Effector memory CD8-positive, alpha-beta T cell (primary cell): ENCODE data around the gene DNTT.

Experiments used
- ATAC-seq: fragments of 150-1000 bp; cut with Tn5 transposase; replicated peaks from 2 replicates; pipeline ENCODE4 v1.10.0; 2021; ENCODE audit warnings: mild to moderate bottlenecking, moderate library complexity
- DNase-seq, 3 experiments: peaks; one replicate each; pipeline ENCODE4 v3.0.0; 2021
- H3K27ac Mint-ChIP-seq, 2 donors: one replicate each; pipeline ENCODE4 v1.8.0; 2022; ENCODE audit warnings: mild to moderate bottlenecking in 2 of 2, mixed read lengths in 2 of 2, moderate library complexity in 2 of 2
- H3K27me3 Mint-ChIP-seq, 2 donors: one replicate each; pipeline ENCODE4 v1.8.0; 2022; ENCODE audit warnings: mixed read lengths in 2 of 2
- H3K36me3 Mint-ChIP-seq: one replicate; pipeline ENCODE4 v1.8.0; 2022; ENCODE audit warnings: mild to moderate bottlenecking, moderate library complexity, mixed read lengths; ENCODE audit not compliant: insufficient read depth
- H3K4me1 Mint-ChIP-seq, 2 donors: one replicate each; pipeline ENCODE4 v1.8.0; 2022; ENCODE audit warnings: low read depth in 2 of 2, mixed read lengths in 2 of 2
- H3K4me3 Mint-ChIP-seq, 2 donors: one replicate each; pipeline ENCODE4 v1.8.0; 2022; ENCODE audit warnings: mild to moderate bottlenecking in 2 of 2, mixed read lengths in 2 of 2, moderate library complexity in 2 of 2
- H3K9me3 Mint-ChIP-seq, 2 donors: one replicate each; pipeline ENCODE4 v1.8.0; 2022; ENCODE audit warnings: mixed read lengths in 2 of 2

The DNTT gene

GRCh38 chr10:96374639-96374984 lies 70.4 kb downstream of the DNTT start:
- Mint-ChIP-seq H3K4me3 (peak overlapping the region; percentile 53 to 57), H3K4me1 (peaks cover 0 to 10% of the 10 kb centered on the region in 2 donors), H3K27ac (no peak overlapping the region), H3K27me3 (peaks cover 46 to 81% of the 10 kb centered on the region in 2 donors), H3K36me3 (no peaks in the 10 kb centered on the region), H3K9me3 (no peaks in the 10 kb centered on the region)
- ATAC-seq, result no peak
- DNase-seq, result no peak

- no peak overlapping the region for H3K27ac Mint-ChIP-seq
- H3K9me3 Mint-ChIP-seq, result no peaks in the 10 kb centered on the region
- H3K4me3 Mint-ChIP-seq, result peak overlapping the region; percentile 53 to 57
- H3K36me3 Mint-ChIP-seq, result no peaks in the 10 kb centered on the region
- ATAC-seq (peak; percentile 86), DNase-seq (peak; percentile 56 to 71 (median 57))
- H3K4me1 Mint-ChIP-seq, result peaks cover 0 to 10% of the 10 kb centered on the region in 2 donors
- H3K27me3 Mint-ChIP-seq, result peaks cover 46 to 80% of the 10 kb centered on the region in 2 donors
Measured at GRCh38 chr10:96374985-96375830, 71.0 kb downstream of the DNTT start.

DNA sequence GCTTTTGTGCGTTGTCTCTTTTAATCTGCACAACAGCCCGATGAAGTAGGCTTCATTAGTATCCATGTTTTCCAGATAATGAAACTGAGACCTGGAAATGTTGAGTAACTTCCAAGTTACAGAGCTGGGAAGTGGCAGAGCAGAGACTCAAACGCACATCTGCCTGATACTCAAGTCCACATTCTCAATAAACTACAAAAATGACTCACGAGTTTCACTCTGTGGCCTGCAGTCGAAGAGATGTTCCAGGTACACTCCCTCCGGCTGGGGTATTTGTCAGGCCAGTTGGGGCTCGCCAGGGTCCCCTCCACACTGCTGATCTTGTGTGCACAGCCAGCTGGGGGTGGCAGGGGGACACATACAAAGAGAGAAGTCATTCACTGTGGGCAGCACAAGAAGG lies 72.2 kb downstream of the DNTT start:
- Mint-ChIP-seq H3K4me1 (peaks cover 0 to 8% of the 10 kb centered on the region in 2 donors), H3K4me3 (no peak overlapping the region), H3K27me3 (peaks cover 51 to 82% of the 10 kb centered on the region in 2 donors), H3K27ac (no peak overlapping the region), H3K36me3 (no peaks in the 10 kb centered on the region), H3K9me3 (no peaks in the 10 kb centered on the region)
- no peak for DNase-seq
- no peak for ATAC-seq

GRCh38 chr10:96377816-96378294 lies 73.6 kb downstream of the DNTT start:
- ATAC-seq, result no peak
- DNase-seq, result no peak
- peaks cover 45 to 78% of the 10 kb centered on the region in 2 donors for H3K27me3 Mint-ChIP-seq
- no peaks in the 10 kb centered on the region for H3K9me3 Mint-ChIP-seq
- no peak overlapping the region for H3K27ac Mint-ChIP-seq
- peaks cover 0 to 8% of the 10 kb centered on the region in 2 donors for H3K4me1 Mint-ChIP-seq
- H3K4me3 Mint-ChIP-seq, result no peak overlapping the region
- no peaks in the 10 kb centered on the region for H3K36me3 Mint-ChIP-seq

GRCh38 chr10:96378741-96379140 lies 74.5 kb downstream of the DNTT start:
- Mint-ChIP-seq H3K4me3 (no peak overlapping the region), H3K27ac (no peak overlapping the region), H3K9me3 (no peaks in the 10 kb centered on the region), H3K4me1 (peaks cover 0 to 8% of the 10 kb centered on the region in 2 donors), H3K36me3 (no peaks in the 10 kb centered on the region), H3K27me3 (peaks cover 39 to 76% of the 10 kb centered on the region in 2 donors)
- no peak for ATAC-seq
- no peak for DNase-seq

- peaks cover 0 to 6% of the 10 kb centered on the region in 2 donors for H3K4me1 Mint-ChIP-seq
- no peaks in the 10 kb centered on the region for H3K9me3 Mint-ChIP-seq
- DNase-seq, result no peak
- peaks cover 37 to 76% of the 10 kb centered on the region in 2 donors for H3K27me3 Mint-ChIP-seq
- H3K36me3 Mint-ChIP-seq, result no peaks in the 10 kb centered on the region
- H3K27ac Mint-ChIP-seq, result no peak overlapping the region
- no peak overlapping the region for H3K4me3 Mint-ChIP-seq
- ATAC-seq, result no peak
Measured at GRCh38 chr10:96379758-96380157, 75.5 kb downstream of the DNTT start.

GRCh38 chr10:96380821-96381220 lies 76.6 kb downstream of the DNTT start:
- Mint-ChIP-seq H3K27ac (no peak overlapping the region), H3K27me3 (peaks cover 36 to 76% of the 10 kb centered on the region in 2 donors), H3K9me3 (no peaks in the 10 kb centered on the region), H3K4me3 (no peak overlapping the region), H3K36me3 (no peaks in the 10 kb centered on the region), H3K4me1 (peaks cover 0 to under 1% of the 10 kb centered on the region in 2 donors)
- no peak for DNase-seq
- peak; percentile 21 for ATAC-seq

GRCh38 chr10:96384506-96384905 lies 80.3 kb downstream of the DNTT start:
- Mint-ChIP-seq H3K36me3 (no peaks in the 10 kb centered on the region), H3K4me1 (no peaks in the 10 kb centered on the region), H3K9me3 (no peaks in the 10 kb centered on the region), H3K4me3 (no peak overlapping the region), H3K27ac (no peak overlapping the region), H3K27me3 (peaks cover 39 to 78% of the 10 kb centered on the region in 2 donors)
- ATAC-seq, result no peak
- DNase-seq, result no peak

DNA sequence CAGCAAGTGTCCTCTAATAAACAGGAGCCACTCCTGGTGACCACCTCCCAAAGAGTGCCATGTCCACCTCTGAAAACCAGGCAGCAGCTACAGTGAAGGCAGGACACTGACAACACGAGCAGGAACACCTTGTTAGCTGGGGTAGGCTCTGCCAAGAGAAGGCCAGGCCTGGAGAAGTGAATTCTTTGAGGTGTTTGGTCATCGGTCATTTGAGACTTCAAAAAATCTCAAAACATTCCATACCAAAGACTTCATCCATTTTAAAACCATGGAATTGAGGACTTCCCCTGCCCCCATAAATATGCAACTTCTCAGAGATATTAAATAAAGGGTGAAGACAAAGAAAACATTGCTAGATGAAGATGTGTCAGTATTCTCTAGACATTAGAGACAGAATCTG lies 82.9 kb downstream of the DNTT start:
- H3K4me1 Mint-ChIP-seq, result no peaks in the 10 kb centered on the region
- DNase-seq (no peak), ATAC-seq (no peak)
- H3K36me3 Mint-ChIP-seq, result no peaks in the 10 kb centered on the region
- H3K9me3 Mint-ChIP-seq, result no peaks in the 10 kb centered on the region
- H3K27ac Mint-ChIP-seq, result no peak overlapping the region
- no peak overlapping the region for H3K4me3 Mint-ChIP-seq
- peaks cover 31 to 74% of the 10 kb centered on the region in 2 donors for H3K27me3 Mint-ChIP-seq

- Mint-ChIP-seq H3K4me1 (no peaks in the 10 kb centered on the region), H3K27ac (no peak overlapping the region), H3K9me3 (no peaks in the 10 kb centered on the region), H3K27me3 (peaks cover 33 to 70% of the 10 kb centered on the region in 2 donors), H3K36me3 (no peaks in the 10 kb centered on the region), H3K4me3 (no peak overlapping the region)
- ATAC-seq, result no peak
- no peak for DNase-seq
Measured at GRCh38 chr10:96387601-96388000, 83.4 kb downstream of the DNTT start.
